Sigmoid colon (tissue), 4 donors: ENCODE measurements around the gene RBM19.

Experiments used
- POLR2A ChIP-seq, 2 donors: fragments of 450-650 bp; IDR thresholded peaks; one replicate each; pipeline ENCODE4 v1.6.1; 2016; ENCODE audit warnings: antibody characterized with exemption in 2 of 2, mild to moderate bottlenecking in 2 of 2, moderate library complexity in 2 of 2
- POLR2AphosphoS5 ChIP-seq, 4 donors: sonication (generic); formaldehyde crosslinking; IDR thresholded peaks; one replicate each; pipeline ENCODE4 v1.6.1; 2017; ENCODE audit warnings: antibody characterized with exemption in 4 of 4
- TF ChIP-seq, protein P1 (sequence below), 4 experiments: fragments of 450-650 bp in 3 of 4; fragments of 200-600 bp in 1 of 4; IDR thresholded peaks; one replicate each; pipeline ENCODE4 v1.5.1; 2016 to 2019; ENCODE audit warnings: antibody characterized with exemption in 4 of 4, mild to moderate bottlenecking in 3 of 4, moderate library complexity in 2 of 4

GRCh38 chr12:113930249-113930648 lies 35.9 kb downstream of the RBM19 start:
- TF ChIP-seq POLR2AphosphoS5 (IDR thresholded peaks at IDR 0.05) (no peak), POLR2A (IDR thresholded peaks at IDR 0.05) (no peak)
- TF ChIP-seq, protein P1, sequence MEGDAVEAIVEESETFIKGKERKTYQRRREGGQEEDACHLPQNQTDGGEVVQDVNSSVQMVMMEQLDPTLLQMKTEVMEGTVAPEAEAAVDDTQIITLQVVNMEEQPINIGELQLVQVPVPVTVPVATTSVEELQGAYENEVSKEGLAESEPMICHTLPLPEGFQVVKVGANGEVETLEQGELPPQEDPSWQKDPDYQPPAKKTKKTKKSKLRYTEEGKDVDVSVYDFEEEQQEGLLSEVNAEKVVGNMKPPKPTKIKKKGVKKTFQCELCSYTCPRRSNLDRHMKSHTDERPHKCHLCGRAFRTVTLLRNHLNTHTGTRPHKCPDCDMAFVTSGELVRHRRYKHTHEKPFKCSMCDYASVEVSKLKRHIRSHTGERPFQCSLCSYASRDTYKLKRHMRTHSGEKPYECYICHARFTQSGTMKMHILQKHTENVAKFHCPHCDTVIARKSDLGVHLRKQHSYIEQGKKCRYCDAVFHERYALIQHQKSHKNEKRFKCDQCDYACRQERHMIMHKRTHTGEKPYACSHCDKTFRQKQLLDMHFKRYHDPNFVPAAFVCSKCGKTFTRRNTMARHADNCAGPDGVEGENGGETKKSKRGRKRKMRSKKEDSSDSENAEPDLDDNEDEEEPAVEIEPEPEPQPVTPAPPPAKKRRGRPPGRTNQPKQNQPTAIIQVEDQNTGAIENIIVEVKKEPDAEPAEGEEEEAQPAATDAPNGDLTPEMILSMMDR (IDR thresholded peaks at IDR 0.05): no peak
